ENCODE data around the gene NRG2.

The NRG2 gene

GRCh38 chr5:140011297-140011802 is 31.7 kb downstream of the NRG2 start:
- no peak for TF ChIP-seq CTCF (IDR thresholded peaks at IDR 0.05; ENCODE audit: extremely low read depth, insufficient read depth, missing control alignments)
- in situ Hi-C loops (cut with MboI; ENCODE audit: low pct_unique_long_range_greater_than_20kb, low sequenced_read_pairs, unreplicated experiment): no loop called here
- peak; percentile 51 for DNase-seq (ENCODE audit: low spot score)

GRCh38 chr5:140010798-140011197 is 32.3 kb downstream of the NRG2 start:
- in situ Hi-C loops (cut with MboI; ENCODE audit: low pct_unique_long_range_greater_than_20kb, low sequenced_read_pairs, unreplicated experiment): no loop called here
- DNase-seq (ENCODE audit: low spot score): no peak
- no peak for TF ChIP-seq CTCF (IDR thresholded peaks at IDR 0.05; ENCODE audit: extremely low read depth, insufficient read depth, missing control alignments)

- in situ Hi-C loops (cut with MboI; ENCODE audit: low pct_unique_long_range_greater_than_20kb, low sequenced_read_pairs, unreplicated experiment): no loop called here
- no peak for DNase-seq (ENCODE audit: low spot score)
- no peak for TF ChIP-seq CTCF (IDR thresholded peaks at IDR 0.05; ENCODE audit: extremely low read depth, insufficient read depth, missing control alignments)
These were observed 35.8 kb downstream of the NRG2 start for GRCh38 chr5:140007311-140007710.

GRCh38 chr5:140005145-140005591 is 37.9 kb downstream of the NRG2 start:
- DNase-seq (ENCODE audit: low spot score): peak; percentile 71
- in situ Hi-C loops (cut with MboI; ENCODE audit: low pct_unique_long_range_greater_than_20kb, low sequenced_read_pairs, unreplicated experiment): no loop called here
- TF ChIP-seq CTCF (IDR thresholded peaks at IDR 0.05; ENCODE audit: extremely low read depth, insufficient read depth, missing control alignments): no peak

- TF ChIP-seq CTCF (IDR thresholded peaks at IDR 0.05; ENCODE audit: extremely low read depth, insufficient read depth, missing control alignments): no peak
- in situ Hi-C loops (cut with MboI; ENCODE audit: low pct_unique_long_range_greater_than_20kb, low sequenced_read_pairs, unreplicated experiment): no loop called here
These were observed 38.9 kb downstream of the NRG2 start for GRCh38 chr5:140004174-140004573.

GRCh38 chr5:140003519-140003918 is 39.6 kb downstream of the NRG2 start:
- DNase-seq (ENCODE audit: low spot score): no peak
- TF ChIP-seq CTCF (IDR thresholded peaks at IDR 0.05; ENCODE audit: extremely low read depth, insufficient read depth, missing control alignments): no peak
- in situ Hi-C loops (cut with MboI; ENCODE audit: low pct_unique_long_range_greater_than_20kb, low sequenced_read_pairs, unreplicated experiment): no loop called here

More at GRCh38 chr5:140004174-140004573, 38.9 kb downstream of the NRG2 start:
- DNase-seq (ENCODE audit: low spot score): no peak

GRCh38 chr5:140000332-140000731 is 42.8 kb downstream of the NRG2 start:
- TF ChIP-seq CTCF (IDR thresholded peaks at IDR 0.05; ENCODE audit: extremely low read depth, insufficient read depth, missing control alignments): no peak
- no peak for DNase-seq (ENCODE audit: low spot score)
- in situ Hi-C loops (cut with MboI; ENCODE audit: low pct_unique_long_range_greater_than_20kb, low sequenced_read_pairs, unreplicated experiment): no loop called here
